Stimulated activated CD8-positive, alpha-beta memory T cell treated with anti-CD3 and anti-CD28 coated beads, Interleukin-2, amount 100 ng/mL, for 48 hours (primary cell): ENCODE results near the gene B3GLCT.

Experiments used
- DNase-seq, 2 donors: peaks; one replicate each; pipeline ENCODE4 v3.0.0-alpha.2; 2020; ENCODE audit warnings: low read depth in 2 of 2

Gene B3GLCT

GRCh38 chr13:31350560-31350959, 150.8 kb downstream of the B3GLCT start:
- no peak for DNase-seq

GRCh38 chr13:31351376-31351775, 151.6 kb downstream of the B3GLCT start:
- no peak for DNase-seq

- no peak for DNase-seq
Measured at GRCh38 chr13:31352467-31352866, 152.7 kb downstream of the B3GLCT start.

GRCh38 chr13:31355001-31355400, 155.2 kb downstream of the B3GLCT start:
- no peak for DNase-seq

GRCh38 chr13:31356991-31357390, 157.2 kb downstream of the B3GLCT start:
- DNase-seq, result no peak

GRCh38 chr13:31357581-31357980, 157.8 kb downstream of the B3GLCT start:
- DNase-seq, result no peak

- DNase-seq, result no peak
Measured at GRCh38 chr13:31361673-31362072, 161.9 kb downstream of the B3GLCT start.

- no peak for DNase-seq
Measured at GRCh38 chr13:31365630-31366029, 165.9 kb downstream of the B3GLCT start.

GRCh38 chr13:31367410-31367809, 167.6 kb downstream of the B3GLCT start:
- no peak for DNase-seq

GRCh38 chr13:31369213-31369612, 169.4 kb downstream of the B3GLCT start:
- DNase-seq, result no peak

- DNase-seq, result no peak
Measured at GRCh38 chr13:31372454-31372853, 172.7 kb downstream of the B3GLCT start.

GRCh38 chr13:31374682-31375081, 174.9 kb downstream of the B3GLCT start:
- no peak for DNase-seq

GRCh38 chr13:31377946-31378345, 178.2 kb downstream of the B3GLCT start:
- DNase-seq, result no peak

GRCh38 chr13:31380715-31381114, 180.9 kb downstream of the B3GLCT start:
- no peak for DNase-seq
